CD14-positive monocyte (primary cell): ENCODE results near the gene SCART1. TPM values are rescaled to one million over a fixed set of nuclear protein-coding genes. Genes with fewer than 3 reads are reported as not detected.
"Not testable (repeated sequence)": the region's sequence is repeated elsewhere in the genome, so short reads cannot be mapped to it uniquely, and the experiment has no call there.

Experiments used
- DNase-seq, 3 donors: peaks; one replicate each; pipeline ENCODE4 v3.0.0-alpha.2; 2011 to 2022
- H2AFZ ChIP-seq: 2 replicates; pipeline ENCODE4 v1.6.0; 2012; ENCODE audit warnings: mild to moderate bottlenecking, low read depth, low read length, inconsistent platforms; ENCODE audit not compliant: insufficient read depth, poor library complexity, severe bottlenecking
- H3K27ac ChIP-seq, 2 donors: 1 replicate in 1 of 2; 2 replicates in 1 of 2; pipeline ENCODE4 v1.5.1; 2012 to 2013; ENCODE audit warnings: low read length in 2 of 2, control low read depth in 1 of 2, inconsistent platforms in 1 of 2, low read depth in 1 of 2, mild to moderate bottlenecking in 1 of 2
- H3K27me3 ChIP-seq, 2 donors: one replicate each; pipeline versions ENCODE4 v1.6.0 to v1.6.1; 2011 to 2013; ENCODE audit warnings: low read length in 2 of 2; ENCODE audit not compliant: control insufficient read depth in 2 of 2, insufficient read depth in 2 of 2
- H3K36me3 ChIP-seq, 2 donors: replicated peaks in 1 of 2; 1 replicate in 1 of 2; 2 replicates in 1 of 2; pipeline versions ENCODE4 v1.5.1 to v1.6.1; 2012 to 2013; ENCODE audit warnings: low read length in 2 of 2, control low read depth in 1 of 2, inconsistent platforms in 1 of 2, mild to moderate bottlenecking in 1 of 2; ENCODE audit not compliant: insufficient read depth in 2 of 2, control insufficient read depth in 1 of 2
- H3K4me1 ChIP-seq, 2 donors: 1 replicate in 1 of 2; 2 replicates in 1 of 2; pipeline versions ENCODE4 v1.5.1 to v1.6.1; 2012 to 2013; ENCODE audit warnings: low read length in 2 of 2, control low read depth in 1 of 2, inconsistent platforms in 1 of 2, mild to moderate bottlenecking in 1 of 2, moderate library complexity in 1 of 2; ENCODE audit not compliant: insufficient read depth in 2 of 2, control insufficient read depth in 1 of 2
- H3K4me2 ChIP-seq: replicated peaks from 2 replicates; pipeline ENCODE3; 2012; ENCODE audit warnings: low read length, moderate library complexity, mild to moderate bottlenecking; ENCODE audit not compliant: poor library complexity, severe bottlenecking; ENCODE audit errors: extremely low read depth
- H3K4me3 ChIP-seq, 3 experiments: fragments of 200-600 bp in 1 of 3; sonication (generic) in 1 of 3; replicated peaks in 1 of 3; 1 replicate in 2 of 3; 2 replicates in 1 of 3; pipeline ENCODE4 v1.5.1; 2011 to 2013; ENCODE audit warnings: low read length in 3 of 3, mild to moderate bottlenecking in 3 of 3, control low read depth in 2 of 3, low read depth in 2 of 3, inconsistent platforms in 1 of 3, moderate library complexity in 1 of 3
- H3K79me2 ChIP-seq: 2 replicates; pipeline ENCODE4 v1.6.0; 2012; ENCODE audit warnings: mild to moderate bottlenecking, control low read depth, inconsistent platforms, low read length, moderate library complexity; ENCODE audit not compliant: insufficient read depth
- H3K9ac ChIP-seq: 2 replicates; pipeline ENCODE4 v1.6.0; 2017; ENCODE audit warnings: low read length, mild to moderate bottlenecking; ENCODE audit not compliant: insufficient read depth, poor library complexity, severe bottlenecking
- H3K9me3 ChIP-seq, 2 donors: replicated peaks in 1 of 2; 1 replicate in 1 of 2; 2 replicates in 1 of 2; pipeline versions ENCODE4 v1.5.1 to v1.6.1; 2012 to 2013; ENCODE audit warnings: low read length in 2 of 2, control low read depth in 1 of 2; ENCODE audit not compliant: control insufficient read depth in 1 of 2, insufficient read depth in 1 of 2
- H4K20me1 ChIP-seq: 2 replicates; pipeline ENCODE4 v1.6.0; 2012; ENCODE audit warnings: mild to moderate bottlenecking, low read length, control low read depth, moderate library complexity; ENCODE audit not compliant: insufficient read depth
- H3K27ac Mint-ChIP-seq, 7 donors: one replicate each; pipeline ENCODE4 v1.8.0; 2020; ENCODE audit warnings: mild to moderate bottlenecking in 7 of 7, mixed read lengths in 7 of 7, moderate library complexity in 6 of 7, inconsistent platforms in 2 of 7
- H3K27me3 Mint-ChIP-seq, 3 donors: one replicate each; pipeline ENCODE4 v1.8.0; 2021 to 2022; ENCODE audit warnings: low read depth in 3 of 3, mild to moderate bottlenecking in 3 of 3, mixed read lengths in 3 of 3, moderate library complexity in 3 of 3, inconsistent platforms in 1 of 3
- H3K36me3 Mint-ChIP-seq, 2 donors: one replicate each; pipeline ENCODE4 v1.8.0; 2020; ENCODE audit warnings: mixed read lengths in 2 of 2, inconsistent platforms in 1 of 2, mild to moderate bottlenecking in 1 of 2
- H3K4me1 Mint-ChIP-seq: one replicate; pipeline ENCODE4 v1.8.0; 2020; ENCODE audit warnings: mild to moderate bottlenecking, mixed read lengths
- H3K4me3 Mint-ChIP-seq, 2 donors: one replicate each; pipeline ENCODE4 v1.8.0; 2020; ENCODE audit warnings: mild to moderate bottlenecking in 2 of 2, mixed read lengths in 2 of 2, moderate library complexity in 1 of 2
- H3K9me3 Mint-ChIP-seq, 7 donors: one replicate each; pipeline ENCODE4 v1.8.0; 2020 to 2022; ENCODE audit warnings: mixed read lengths in 7 of 7, mild to moderate bottlenecking in 6 of 7, moderate library complexity in 6 of 7, inconsistent platforms in 2 of 7
- WGBS: methylation state at CpG from one replicate; pipeline ENCODE4 v1.1.5; 2013; ENCODE audit warnings: missing lambda C conversion rate; ENCODE audit not compliant: insufficient coverage; 5-methylcytosine and 5-hydroxymethylcytosine counted together
- intact Hi-C, 2 donors: fragments of 100-400 bp; cut with micrococcal nuclease; formaldehyde crosslinking; loops; one replicate each; pipeline versions ENCODE4 v1.15.0 to v1.15.1; 2023
- polyA plus RNA-seq, 3 donors: library from polyadenylated mRNA; depleted of rRNA in 1 of 3; unstranded in 2 of 3; stranded (reverse) in 1 of 3; fragments of 300-500 nt in 2 of 3; fragments of >200 nt in 1 of 3; fragmentation: Illumina TruSeq in 2 of 3; gene quantifications; 1 replicate in 2 of 3; 2 replicates in 1 of 3; pipeline ENCODE4 v1.2.3, GENCODE V29; 2012 to 2021
- TF ChIP-seq, protein P1 (sequence below): fragments of 200-600 bp; IDR thresholded peaks from one replicate; pipeline ENCODE4 v1.8.0; 2022; ENCODE audit warnings: antibody characterized with exemption, mild to moderate bottlenecking

Gene SCART1
- polyA plus RNA-seq, 3 donors: 1.1 TPM; not detected in 2

DNA sequence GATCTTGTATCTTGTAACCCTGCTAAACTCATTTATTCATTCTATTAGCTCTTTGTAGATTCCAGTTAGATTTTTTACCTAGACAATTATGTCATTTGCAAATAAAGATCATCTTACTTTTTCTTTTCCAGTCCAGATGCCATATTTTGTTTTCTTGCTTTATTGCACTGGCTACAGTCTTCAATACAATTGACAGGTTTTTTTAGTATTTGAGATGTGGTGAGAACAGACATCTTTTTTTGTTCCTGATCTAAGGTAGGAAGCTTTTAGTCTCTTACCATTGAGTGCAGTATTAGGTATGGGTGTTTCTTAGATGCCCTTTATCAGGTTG lies 41.4 kb upstream of the SCART1 start:
- Mint-ChIP-seq H3K27ac (no peak overlapping the region), H3K4me1 (no peaks in the 10 kb centered on the region), H3K36me3 (peaks cover 73 to 88% of the 10 kb centered on the region in 2 donors), H3K27me3 (peaks cover 0 to 2% (median 1%) of the 10 kb centered on the region in 3 donors), H3K9me3 (peaks cover 40 to 68% (median 49%) of the 10 kb centered on the region in 7 donors), H3K4me3 (no peak overlapping the region)
- Histone ChIP-seq H3K4me2 (no peak overlapping the region), H3K27ac (no peak overlapping the region), H3K4me1 (no peaks in the 10 kb centered on the region), H3K36me3 (peaks cover 46 to 74% of the 10 kb centered on the region in 2 donors), H3K27me3 (no peaks in the 10 kb centered on the region), H2AFZ (no peak overlapping the region), H4K20me1 (no peaks in the 10 kb centered on the region), H3K79me2 (peaks cover 7% of the 10 kb centered on the region), H3K9ac (no peak overlapping the region), H3K4me3 (no peak overlapping the region), H3K9me3 (peaks cover 23 to 30% of the 10 kb centered on the region in 2 donors)
- DNase-seq: no peak
- TF ChIP-seq, protein P1, sequence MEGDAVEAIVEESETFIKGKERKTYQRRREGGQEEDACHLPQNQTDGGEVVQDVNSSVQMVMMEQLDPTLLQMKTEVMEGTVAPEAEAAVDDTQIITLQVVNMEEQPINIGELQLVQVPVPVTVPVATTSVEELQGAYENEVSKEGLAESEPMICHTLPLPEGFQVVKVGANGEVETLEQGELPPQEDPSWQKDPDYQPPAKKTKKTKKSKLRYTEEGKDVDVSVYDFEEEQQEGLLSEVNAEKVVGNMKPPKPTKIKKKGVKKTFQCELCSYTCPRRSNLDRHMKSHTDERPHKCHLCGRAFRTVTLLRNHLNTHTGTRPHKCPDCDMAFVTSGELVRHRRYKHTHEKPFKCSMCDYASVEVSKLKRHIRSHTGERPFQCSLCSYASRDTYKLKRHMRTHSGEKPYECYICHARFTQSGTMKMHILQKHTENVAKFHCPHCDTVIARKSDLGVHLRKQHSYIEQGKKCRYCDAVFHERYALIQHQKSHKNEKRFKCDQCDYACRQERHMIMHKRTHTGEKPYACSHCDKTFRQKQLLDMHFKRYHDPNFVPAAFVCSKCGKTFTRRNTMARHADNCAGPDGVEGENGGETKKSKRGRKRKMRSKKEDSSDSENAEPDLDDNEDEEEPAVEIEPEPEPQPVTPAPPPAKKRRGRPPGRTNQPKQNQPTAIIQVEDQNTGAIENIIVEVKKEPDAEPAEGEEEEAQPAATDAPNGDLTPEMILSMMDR: no peak
- intact Hi-C loops: no loop called here

DNA sequence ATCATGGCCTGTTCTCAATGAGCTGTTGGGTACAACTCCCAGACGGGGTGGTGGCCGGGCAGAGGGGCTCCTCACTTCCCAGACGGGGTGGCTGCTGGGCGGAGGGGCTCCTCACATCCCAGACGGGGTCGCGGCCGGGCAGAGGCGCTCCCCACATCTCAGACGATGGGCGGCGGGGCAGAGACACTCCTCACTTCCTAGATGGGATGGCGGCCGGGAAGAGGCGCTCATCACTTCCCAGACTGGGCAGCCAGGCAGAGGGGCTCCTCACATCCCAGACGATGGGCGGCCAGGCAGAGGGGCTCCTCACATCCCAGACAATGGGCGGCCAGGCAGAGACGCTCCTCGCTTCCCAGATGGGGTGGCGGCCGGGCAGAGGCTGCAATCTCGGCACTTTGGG lies 39.3 kb upstream of the SCART1 start:
- H2AFZ ChIP-seq, H4K20me1 ChIP-seq, intact Hi-C loops, DNase-seq, H3K9ac ChIP-seq, H3K4me1 ChIP-seq, H3K4me3 Mint-ChIP-seq, H3K27ac ChIP-seq, H3K4me3 ChIP-seq, H3K79me2 ChIP-seq, H3K27me3 Mint-ChIP-seq, H3K27me3 ChIP-seq, H3K4me2 ChIP-seq, H3K27ac Mint-ChIP-seq, H3K4me1 Mint-ChIP-seq: not testable (repeated sequence)
- Histone ChIP-seq H3K36me3 (peaks cover 40 to 66% of the 10 kb centered on the region in 2 donors), H3K9me3 (peaks cover 23 to 30% of the 10 kb centered on the region in 2 donors)
- H3K9me3 Mint-ChIP-seq: peaks cover 39 to 64% (median 47%) of the 10 kb centered on the region in 7 donors
- WGBS: 93% methylated on average over 5 of the region's 23 CpGs
- peaks cover 60 to 83% of the 10 kb centered on the region in 2 donors for H3K36me3 Mint-ChIP-seq
